ENCODE measurements around the gene TOPAZ1.
"Not testable (repeated sequence)": the region's sequence is repeated elsewhere in the genome, so short reads cannot be mapped to it uniquely, and the experiment has no call there.

TOPAZ1 gene

DNA sequence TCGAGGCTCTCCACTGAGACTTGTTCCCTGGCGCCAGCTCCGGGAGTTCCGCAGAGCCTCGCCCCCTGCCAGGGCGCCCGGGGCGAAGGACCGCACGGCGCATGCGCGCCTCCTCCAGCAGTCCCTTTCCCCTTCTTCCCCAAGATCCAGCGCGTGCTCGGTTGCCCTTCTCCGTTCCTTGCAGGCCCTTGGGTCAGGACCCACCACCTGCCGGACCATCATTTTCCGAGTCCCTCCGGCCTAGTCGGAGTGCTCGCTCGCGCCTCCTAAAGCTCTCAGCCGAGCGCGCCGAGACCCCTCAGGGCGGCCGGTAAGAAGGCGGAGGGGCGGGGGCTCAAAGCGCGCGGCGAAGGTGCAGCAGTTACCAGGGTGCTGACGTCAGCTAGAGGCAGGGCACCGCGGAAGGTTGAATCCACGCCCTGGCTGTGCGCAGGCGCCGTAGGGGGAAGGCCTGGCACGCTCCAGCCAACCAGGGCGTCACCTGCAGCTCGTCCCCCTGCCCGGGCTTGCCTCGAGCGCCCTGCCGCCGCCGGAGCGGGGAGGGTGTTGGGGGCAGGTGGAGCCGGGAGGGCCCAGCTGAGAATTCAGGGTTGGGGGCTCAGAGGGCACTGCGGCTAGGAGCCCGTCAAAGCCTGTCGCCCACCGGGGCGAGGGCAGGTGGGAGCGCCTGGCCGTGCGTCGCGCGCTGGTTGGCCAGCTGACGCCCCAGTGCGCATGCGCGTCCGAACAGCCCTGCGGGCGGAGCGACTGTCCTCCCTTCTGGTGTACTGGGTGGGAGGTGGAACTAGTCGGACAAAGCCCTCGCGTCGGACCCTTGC is 96.5 kb downstream of the TOPAZ1 start, which contains the start of gene TCAIM:
TSS of gene TCAIM (plus strand) at position 757 of the 818 bp plus-strand sequence. CDS start 16,017 bp downstream, outside the sequence.
- DNase-seq: peak; percentile 99

DNA sequence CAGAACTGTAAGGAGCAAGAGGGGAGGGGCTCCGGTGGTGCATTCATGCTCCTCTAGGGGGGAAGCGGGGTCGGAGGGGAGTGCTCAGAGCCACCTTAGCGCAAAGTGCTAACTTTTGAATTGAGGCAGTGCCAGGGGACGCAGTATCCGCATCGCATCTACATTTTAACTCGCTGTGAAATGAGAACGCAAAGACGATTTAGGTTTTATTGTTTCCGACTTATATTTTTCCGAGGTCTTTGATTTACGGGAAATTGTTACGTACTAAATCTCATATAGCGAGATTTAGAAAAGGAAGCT is 97.1 kb downstream of the TOPAZ1 start:
- DNase-seq: no peak

DNA sequence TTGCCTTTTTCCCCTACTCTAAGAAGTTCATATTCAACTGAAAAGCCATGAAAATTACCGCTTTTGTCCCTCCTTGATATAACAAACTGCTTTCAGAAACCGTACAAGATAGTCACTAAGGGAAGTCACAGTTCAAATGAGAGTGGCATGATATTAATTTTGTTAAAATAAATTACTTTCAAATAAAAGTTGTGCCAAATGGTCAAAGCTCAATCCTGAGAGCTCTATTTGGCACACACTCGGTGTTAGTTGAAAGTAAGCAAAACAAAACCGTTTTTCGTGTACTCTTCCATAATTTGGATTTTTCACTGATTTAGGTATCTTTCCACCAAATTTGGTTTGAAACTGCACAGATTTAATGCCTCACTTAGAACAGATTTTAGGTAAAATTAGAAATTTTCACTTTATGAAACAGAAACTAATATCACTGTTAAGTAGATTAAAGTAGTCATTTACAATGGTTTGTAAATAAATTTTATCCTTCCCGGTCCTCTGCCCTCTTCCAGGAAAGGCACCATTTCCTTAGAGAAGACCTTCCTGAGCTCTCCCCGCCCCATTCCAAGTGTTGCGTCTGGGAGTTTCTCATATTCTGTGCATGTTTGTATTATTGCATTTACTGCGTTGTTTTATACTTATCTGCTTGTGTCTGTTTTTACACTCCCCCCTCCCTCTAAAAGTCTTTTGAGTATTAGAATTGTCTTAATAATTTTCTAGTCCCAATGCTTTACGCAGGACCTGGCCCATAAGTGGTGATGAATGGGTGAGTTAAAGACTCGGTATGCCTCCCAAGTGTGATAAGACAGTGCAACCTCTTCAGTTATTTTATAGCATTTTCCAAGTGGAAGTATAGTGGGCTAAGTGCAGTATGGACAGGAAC is 97.7 kb downstream of the TOPAZ1 start:
- no peak for DNase-seq

DNA sequence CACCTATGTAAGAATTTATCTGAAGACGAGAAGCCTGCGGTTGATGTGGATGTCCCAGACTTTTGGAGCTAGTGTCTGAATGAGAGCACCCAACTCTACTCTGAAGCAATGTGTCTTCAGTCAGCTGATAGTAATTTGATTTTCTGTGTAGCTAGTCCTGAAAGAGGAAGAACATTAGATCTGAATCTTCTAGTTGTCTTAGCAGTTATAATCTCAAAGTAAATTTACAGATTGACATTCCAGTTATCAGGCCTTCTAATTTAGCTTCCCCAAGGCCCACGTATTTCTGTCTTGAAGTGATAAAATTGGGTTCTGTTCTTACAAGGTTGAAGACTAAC is 98.3 kb downstream of the TOPAZ1 start:
- DNase-seq: no peak

DNA sequence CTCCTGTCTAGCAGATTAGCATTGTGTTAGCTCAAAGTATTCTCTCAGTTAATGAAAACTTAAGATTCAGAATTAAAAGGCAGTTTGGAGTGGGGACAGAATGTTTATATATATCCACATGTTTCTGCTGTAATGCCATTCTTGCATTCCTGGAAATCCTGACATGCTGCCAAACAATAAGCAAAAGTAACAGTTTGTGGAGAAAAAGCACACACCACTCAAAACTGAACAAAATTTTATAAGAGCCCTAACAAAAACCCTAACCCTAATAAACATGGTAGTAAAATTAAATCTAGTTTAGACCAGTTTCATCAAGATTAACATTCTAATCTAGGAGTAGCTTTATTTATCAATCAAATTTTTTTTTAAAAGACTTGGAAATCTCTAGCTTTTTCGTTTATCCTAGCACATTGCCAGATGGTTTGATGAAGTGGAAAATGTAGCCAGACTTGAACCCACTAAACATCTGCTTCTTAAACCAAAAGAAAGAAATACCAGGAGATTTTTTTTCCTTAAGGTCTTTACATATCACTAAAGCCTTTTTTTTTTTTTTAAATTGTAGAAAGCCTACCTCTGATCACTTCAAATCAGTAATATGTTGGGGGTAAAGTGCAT is 100.6 kb downstream of the TOPAZ1 start:
- DNase-seq: no peak

DNA sequence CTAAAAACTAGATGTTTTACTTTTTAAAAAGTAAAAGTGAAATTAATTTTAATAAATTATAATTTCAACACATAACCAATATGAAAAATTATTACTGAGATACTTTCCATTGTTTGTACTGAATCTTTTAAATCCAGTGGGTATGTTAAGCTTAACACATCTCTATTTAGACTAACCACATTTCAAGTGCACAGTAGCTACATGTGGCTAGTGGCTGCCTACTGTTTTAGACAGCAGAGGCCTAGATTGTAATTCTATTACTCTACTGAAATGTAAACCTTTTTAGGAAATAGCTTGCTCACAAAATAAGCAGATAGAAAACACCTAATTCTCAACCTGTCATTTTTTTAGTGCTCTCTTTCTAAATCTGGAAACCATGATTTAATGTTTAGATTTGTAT is 101.7 kb downstream of the TOPAZ1 start:
- DNase-seq: no peak

DNA sequence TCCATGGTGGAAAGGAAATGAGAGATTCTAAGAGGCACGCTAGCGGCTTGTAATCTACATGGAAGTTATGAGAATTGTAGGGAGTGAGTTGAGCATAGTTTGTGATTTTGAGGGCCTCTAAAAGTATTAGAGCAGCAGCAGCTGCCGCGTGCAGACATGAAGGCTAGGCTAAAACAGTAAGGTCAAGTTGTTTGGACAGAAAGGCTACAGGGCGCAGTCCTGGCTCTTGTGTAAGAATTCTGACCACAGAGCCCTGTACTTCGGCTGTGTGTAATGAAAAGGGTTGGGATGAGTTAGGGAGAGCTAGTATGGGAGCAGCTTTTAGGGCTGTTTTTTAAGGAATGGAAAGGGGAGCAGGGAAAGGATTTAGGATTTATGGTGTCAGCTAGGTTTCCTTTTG is 104.9 kb downstream of the TOPAZ1 start:
- not testable (repeated sequence) for DNase-seq

DNA sequence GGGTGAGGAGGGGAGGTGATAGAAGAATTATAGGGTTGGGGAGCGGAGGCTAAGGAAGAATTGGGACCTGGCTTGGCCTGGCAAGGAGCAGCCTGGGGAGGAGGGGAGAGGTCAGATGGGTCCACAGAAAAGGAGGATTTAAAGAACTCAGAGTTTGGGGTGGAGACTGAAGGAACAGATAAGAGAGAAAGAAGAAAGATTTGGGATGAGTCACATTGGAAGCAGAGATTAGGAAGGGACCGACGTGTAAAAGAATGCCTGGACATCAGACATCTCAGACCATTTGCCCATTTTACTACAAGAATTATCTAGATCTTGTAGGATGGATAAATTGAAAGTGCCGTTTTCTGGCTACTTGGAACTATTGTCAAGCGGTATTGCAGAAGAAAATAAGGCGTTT is 107.3 kb downstream of the TOPAZ1 start:
- no peak for DNase-seq

DNA sequence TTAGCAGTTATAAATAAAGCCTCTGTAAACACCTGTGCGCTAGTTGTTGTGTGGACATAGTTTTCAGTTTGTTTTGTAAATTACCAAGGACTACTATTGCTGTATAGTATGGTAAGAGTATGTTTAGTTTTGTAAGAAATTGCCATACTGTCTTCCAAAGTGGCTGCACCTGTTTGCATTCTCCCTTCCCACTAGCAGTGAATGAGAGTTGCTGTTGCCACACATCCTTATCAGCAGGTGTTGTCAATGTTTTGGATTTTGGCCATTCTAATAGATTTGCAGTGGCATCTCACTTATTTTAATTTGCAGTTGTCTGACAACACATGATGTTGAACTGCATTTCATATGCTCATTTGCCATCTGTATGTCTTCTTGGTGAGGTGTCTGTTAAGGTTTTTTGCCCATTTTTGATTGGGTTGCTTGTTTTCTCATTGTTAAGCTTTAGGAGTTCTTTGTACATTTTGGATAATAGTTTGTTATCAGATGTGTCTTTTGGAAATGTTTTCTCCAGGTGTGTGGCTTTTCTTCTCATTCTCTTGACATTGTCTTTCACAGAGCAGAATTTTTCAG is 111.8 kb downstream of the TOPAZ1 start:
- DNase-seq: no peak

DNA sequence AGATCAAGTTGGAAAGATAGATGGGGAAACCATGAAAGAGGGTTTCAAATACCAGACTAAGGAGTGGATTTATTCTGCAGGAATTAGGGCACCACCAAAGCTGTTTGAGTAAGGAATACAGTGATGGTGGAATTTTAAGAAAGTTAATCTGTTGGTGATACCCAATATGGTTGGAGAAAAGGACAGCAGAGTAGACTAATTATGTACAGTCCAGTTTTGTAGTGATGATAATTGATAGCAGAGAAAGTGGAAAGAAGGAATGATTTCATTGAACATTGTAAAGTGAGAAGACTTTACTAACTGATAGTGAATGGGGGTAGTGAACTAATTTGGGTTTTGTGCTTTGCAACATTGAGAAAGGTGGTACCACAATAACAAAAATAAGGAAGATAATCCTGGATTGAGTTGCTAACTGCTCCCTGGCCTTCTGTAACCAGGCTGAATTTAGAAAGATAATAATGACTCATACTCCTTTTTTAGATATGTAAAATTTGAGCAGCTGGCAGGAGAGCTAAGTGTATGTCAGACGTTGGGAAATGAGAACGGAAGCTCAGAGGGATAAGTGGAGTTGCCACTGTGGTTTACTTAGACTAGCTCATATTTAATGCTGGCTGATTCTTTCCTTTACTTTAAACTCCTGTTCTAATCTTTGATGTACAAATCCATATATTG is 113.8 kb downstream of the TOPAZ1 start:
- DNase-seq: no peak

DNA sequence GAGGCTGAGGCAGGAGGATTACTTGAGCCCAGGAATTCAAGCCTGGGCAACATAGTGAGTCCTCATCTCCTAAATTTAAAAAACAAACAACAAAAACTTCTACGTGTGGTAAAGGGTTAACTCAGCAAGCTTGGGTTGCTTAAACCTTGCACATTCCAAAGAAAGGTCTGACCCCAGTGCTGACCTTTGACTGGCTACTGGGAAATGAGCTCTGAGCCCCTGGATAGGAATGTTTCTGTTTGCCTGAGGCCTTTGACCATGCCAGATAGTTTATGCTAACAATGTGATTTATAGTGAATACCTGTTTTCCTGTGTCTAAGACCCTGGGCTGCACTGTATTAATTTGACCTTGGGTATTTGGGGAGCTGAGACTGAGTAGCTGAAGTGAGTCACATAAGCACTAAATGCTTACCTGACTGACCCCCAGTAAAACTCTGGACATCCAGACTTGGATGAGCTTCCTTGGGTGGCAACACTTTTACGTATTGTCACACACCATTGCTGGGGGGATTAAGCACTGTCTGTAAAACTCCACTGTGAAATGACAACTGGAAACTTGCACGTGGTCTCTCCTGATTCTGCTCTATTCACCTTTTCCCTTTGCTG is 117.6 kb downstream of the TOPAZ1 start:
- peak; percentile 96 for DNase-seq

DNA sequence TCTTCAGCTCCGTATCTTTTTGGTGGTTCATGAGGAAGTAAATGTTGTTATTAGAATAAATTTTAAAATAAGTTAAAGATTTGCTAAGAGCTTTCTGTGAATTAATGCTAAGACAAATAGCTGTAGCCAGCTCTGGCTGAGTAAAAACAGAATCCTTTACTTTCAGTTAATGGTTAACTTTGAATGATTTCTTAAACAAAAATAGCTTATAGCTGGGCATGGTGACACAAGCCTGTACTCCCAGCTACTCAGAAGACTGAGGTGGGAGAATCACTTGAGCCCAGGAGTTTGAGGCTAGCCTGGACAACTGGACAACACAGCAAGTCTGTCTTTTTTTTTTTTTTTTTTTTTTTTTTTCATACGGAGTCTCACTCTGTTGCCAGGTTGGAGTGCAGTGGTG is 121.9 kb downstream of the TOPAZ1 start:
- no peak for DNase-seq

DNA sequence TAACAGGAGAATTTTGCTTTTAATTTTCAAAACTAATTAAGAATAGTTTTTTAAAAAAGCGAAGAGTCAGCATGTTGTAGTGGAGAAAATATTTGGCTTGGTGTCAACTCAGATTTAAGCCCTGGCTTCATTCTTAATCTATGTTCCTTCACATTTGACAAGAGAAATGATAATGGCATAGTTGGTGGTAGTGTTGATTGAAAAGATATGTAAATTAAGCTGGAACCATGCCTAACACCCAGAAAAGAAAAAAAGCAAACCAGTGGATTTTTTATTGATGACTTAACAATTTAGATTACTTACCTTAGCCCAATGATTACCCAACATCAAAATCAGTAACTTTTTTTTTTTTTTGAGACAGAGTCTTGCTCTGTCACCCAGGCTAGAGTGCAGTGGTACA is 124.3 kb downstream of the TOPAZ1 start:
- DNase-seq: no peak

DNA sequence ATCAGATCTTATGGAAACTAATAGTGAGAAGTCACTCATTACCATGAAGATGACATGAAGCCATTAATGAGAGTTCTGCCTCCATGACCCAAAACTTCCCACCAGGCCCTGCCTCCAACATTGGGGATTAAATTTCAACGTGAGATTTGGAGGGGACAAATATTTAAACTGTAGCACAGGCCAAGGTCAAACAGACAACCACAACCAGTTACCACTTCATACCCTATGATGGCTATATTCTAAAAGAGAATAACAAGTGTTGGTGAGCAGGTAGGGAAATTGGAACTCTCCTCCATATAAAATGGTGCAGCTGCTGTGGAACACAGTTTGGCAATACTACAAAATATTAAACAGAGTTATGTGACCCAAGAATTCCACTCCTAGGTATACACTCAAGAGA is 133.8 kb downstream of the TOPAZ1 start:
- no peak for DNase-seq

Data from islet precursor cell (in vitro differentiated cells).